Eye (tissue), 1 donor: Measurements from ENCODE around the gene CHMP2A.
"Not testable (repeated sequence)": the region's sequence is repeated elsewhere in the genome, so short reads cannot be mapped to it uniquely, and the experiment has no call there.

Source experiments
- DNase-seq: peaks from one replicate; pipeline ENCODE4 v3.0.0-alpha.2; 2015

The CHMP2A gene

GRCh38 chr19:58554494-58555368 is at the start of gene CHMP2A:
Gene CHMP2A (minus strand): TSS chr19:58555105. CDS start chr19:58554212, 893 bp downstream.
- peak; percentile 98 for DNase-seq

- DNase-seq: no peak
Measured at GRCh38 chr19:58586133-58586765, 31.3 kb upstream of the CHMP2A start.

- DNase-seq: no peak
Measured at GRCh38 chr19:58585442-58586132, 30.7 kb upstream of the CHMP2A start.

GRCh38 chr19:58584498-58585441 is 29.9 kb upstream of the CHMP2A start:
- no peak for DNase-seq

- no peak for DNase-seq
Measured at GRCh38 chr19:58582985-58583384, 28.1 kb upstream of the CHMP2A start.

- DNase-seq: peak; percentile 92
Measured at GRCh38 chr19:58581227-58582141, 26.6 kb upstream of the CHMP2A start.

- DNase-seq: no peak
Measured at GRCh38 chr19:58579473-58580142, 24.7 kb upstream of the CHMP2A start.

- no peak for DNase-seq
Measured at GRCh38 chr19:58578012-58578925, 23.4 kb upstream of the CHMP2A start.

GRCh38 chr19:58577581-58577980 is 22.7 kb upstream of the CHMP2A start:
- not testable (repeated sequence) for DNase-seq

GRCh38 chr19:58575183-58576041 is 20.5 kb upstream of the CHMP2A start:
- DNase-seq: peak; percentile 98

GRCh38 chr19:58573658-58574164 is 18.8 kb upstream of the CHMP2A start:
- no peak for DNase-seq

GRCh38 chr19:58572818-58573657 is 18.1 kb upstream of the CHMP2A start, which contains the start of gene MZF1:
Gene MZF1 (minus strand): TSS chr19:58573335. CDS start chr19:58571389, 1,946 bp downstream.
- peak; percentile 100 for DNase-seq

- no peak for DNase-seq
Measured at GRCh38 chr19:58572026-58572817, 17.3 kb upstream of the CHMP2A start.

- no peak for DNase-seq
Measured at GRCh38 chr19:58571575-58571947, 16.7 kb upstream of the CHMP2A start.

GRCh38 chr19:58570770-58571574 is 16.1 kb upstream of the CHMP2A start:
- DNase-seq: no peak
